ENCODE data around the gene PI4K2A.

The PI4K2A gene

DNA sequence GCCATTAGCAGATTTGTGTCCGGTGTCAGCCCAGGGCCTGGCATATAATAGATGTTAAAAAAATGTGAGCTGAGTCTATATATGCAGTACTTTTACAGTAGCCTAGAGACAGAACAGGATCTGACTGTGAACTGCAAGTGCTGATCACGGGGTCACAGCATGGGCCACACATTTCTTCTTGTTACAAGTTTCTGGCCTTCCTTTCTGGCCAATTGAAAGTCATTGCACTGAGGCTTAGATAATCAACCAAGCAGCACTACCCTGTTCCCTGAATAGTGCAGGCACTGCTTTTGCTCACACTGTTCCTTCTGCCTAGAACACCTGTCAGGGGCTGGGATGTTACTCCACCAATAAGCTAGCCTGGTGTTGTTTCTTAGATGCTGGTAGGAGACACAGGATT lies 67.7 kb downstream of the PI4K2A start:
- DNase-seq: no peak

- DNase-seq: no peak
Observed at GRCh38 chr10:97708976-97709946, 68.8 kb downstream of the PI4K2A start.

DNA sequence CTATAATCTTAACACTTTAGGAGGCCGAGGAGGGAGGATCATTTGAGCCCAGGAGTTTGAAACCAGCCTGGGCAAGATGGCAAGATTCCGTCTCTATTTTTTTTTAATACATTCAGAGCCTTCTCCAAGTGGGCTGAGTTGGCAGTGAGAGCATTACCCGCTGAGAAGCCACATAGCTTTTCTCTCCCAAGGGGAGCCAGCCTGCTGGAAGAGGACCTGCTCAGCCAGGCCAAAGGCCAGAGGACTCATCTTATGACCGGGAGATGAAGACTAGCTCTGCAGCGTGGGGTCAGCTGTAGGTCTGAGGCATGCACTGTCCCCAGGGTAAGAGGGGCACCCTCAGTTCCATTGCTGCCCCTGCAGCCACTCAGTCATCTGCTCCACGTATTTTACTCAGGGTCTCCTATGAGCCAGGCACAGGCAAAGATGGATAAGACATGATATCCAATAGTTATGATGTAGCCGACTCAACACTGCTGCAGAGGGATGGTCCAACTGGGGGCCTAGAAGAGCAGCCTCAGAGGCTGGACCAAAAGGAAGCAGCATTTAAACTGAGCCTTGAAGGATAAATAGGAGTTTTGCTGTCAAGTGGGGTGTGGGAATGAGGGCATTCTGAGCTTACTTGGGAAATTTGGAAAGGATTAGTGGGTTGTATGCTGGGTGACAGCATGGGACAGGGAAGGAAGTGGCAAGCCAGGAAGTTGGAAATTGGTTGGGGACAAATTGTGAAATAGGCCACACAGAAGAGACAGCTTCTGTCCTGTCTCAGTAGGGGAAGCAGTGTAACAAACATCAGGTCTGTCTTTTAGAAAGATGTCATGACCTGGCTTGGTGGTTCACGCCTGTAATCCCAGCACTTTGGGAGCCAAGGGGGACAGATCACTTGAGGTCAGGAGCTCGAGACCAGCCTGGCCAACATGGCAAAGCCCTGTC lies 71.4 kb downstream of the PI4K2A start:
- no peak for DNase-seq

DNA sequence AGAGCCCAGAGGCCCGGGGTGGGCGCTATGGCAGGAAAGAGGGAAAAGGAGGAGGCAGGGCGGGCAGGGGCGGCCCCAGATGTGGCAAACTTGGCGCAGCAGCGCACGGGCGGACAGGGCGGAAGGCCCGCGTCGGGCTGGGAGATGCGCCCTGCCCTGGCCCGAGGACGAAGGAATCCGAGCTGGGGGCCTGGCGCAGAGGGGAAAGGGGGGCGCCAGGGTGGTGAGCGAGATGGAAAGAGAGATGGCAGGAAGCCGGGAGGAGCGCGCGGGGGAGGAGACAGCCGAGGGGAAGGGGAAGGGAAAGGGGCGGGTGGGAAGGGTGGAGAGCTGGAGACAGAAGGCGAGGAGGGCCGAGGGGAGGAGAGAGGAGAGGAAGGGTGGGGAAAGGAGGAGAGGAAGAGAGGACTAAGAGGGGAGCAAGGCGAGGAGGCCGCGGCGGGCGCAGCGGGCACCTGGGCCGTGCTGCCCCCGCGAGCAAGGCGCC lies 72.9 kb downstream of the PI4K2A start, which contains the start of gene MARVELD1:
Gene MARVELD1, plus strand, starts transcription at position 392 of the 487 bp plus-strand sequence. CDS start 147 bp downstream, outside the sequence.
- peak; percentile 9 for DNase-seq

DNA sequence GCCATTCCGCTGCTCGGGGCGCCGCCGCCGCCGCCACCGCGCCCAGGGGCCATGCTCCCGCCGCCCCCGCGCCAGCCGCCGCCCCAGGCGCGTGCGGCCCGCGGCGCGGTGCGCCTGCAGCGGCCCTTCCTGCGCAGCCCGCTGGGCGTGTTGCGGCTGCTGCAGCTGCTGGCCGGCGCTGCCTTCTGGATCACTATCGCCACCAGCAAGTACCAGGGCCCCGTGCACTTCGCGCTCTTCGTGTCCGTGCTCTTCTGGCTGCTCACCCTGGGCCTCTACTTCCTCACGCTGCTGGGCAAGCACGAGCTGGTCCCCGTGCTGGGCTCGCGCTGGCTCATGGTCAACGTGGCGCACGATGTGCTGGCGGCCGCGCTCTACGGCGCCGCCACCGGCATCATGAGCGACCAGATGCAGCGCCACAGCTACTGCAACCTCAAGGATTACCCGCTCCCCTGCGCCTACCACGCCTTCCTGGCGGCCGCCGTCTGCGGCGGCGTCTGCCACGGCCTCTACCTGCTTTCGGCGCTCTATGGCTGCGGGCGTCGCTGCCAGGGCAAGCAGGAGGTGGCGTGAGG lies 73.4 kb downstream of the PI4K2A start:
- peak; percentile 47 for DNase-seq

- no peak for DNase-seq
Observed at GRCh38 chr10:97714401-97715258, 74.2 kb downstream of the PI4K2A start.

- no peak for DNase-seq
Observed at GRCh38 chr10:97715259-97715874, 74.9 kb downstream of the PI4K2A start.

DNA sequence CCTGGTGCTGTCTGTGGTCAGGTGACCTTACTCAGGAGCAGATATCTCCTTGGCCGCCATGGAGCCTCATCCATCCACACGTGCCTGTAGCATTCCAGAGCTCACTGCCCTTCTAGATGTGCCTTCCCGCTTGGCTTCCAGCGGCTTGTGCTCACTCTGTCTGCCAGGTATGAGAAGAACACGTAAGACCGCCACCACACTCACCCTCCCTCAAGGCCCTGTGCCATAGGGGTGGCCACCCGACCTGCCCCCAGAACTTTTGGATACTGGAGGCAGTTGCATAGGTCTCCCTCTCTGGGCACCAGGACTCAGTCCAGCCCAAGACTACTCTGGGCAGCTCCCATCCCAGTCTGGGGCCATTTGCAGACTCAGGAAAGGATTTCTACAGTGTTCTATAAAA lies 77.2 kb downstream of the PI4K2A start:
- no peak for DNase-seq

DNA sequence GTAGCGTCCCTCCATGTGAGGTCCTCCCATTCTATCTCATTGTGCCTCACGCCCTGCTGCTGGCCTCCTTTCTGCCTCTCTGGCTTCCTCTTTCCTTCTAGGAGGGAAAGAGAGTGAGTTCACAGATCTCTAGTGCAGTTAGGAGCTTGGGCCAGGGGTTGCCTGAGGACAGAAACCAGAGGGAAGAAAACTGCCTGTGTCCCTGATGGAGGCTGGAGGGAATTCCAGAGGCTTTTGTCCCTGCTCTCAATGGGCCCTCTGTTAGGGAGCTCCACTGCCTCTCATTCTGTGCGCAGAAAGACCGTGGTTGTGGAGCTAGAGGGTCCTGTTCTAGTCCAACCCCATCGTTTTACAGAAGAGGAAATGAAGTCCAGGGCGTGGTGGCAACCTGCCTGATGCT lies 77.7 kb downstream of the PI4K2A start:
- no peak for DNase-seq

- no peak for DNase-seq
Observed at GRCh38 chr10:97718659-97719142, 78.2 kb downstream of the PI4K2A start.

- no peak for DNase-seq
Observed at GRCh38 chr10:97719602-97720001, 79.1 kb downstream of the PI4K2A start.

- DNase-seq: no peak
Observed at GRCh38 chr10:97721871-97722780, 81.7 kb downstream of the PI4K2A start.

DNA sequence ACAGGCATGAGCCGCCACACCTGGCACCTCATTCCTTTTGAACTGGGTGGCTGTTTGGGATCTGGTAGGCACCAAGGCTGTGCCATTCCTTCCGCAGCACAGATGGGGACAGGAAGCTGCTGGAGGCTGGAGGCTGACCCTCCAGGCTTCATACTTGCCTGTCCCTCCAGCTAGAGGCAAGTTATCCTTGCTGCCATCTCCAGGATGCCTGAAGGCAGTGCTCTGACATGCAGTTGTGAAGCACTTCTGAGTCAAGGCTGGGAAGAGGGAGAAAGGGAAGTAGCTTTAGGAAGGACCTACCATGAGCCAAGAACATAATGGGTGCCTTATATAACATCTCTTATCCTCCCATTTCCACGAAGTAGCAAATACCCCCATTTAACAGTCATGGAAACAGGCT lies 82.5 kb downstream of the PI4K2A start:
- DNase-seq: no peak

DNA sequence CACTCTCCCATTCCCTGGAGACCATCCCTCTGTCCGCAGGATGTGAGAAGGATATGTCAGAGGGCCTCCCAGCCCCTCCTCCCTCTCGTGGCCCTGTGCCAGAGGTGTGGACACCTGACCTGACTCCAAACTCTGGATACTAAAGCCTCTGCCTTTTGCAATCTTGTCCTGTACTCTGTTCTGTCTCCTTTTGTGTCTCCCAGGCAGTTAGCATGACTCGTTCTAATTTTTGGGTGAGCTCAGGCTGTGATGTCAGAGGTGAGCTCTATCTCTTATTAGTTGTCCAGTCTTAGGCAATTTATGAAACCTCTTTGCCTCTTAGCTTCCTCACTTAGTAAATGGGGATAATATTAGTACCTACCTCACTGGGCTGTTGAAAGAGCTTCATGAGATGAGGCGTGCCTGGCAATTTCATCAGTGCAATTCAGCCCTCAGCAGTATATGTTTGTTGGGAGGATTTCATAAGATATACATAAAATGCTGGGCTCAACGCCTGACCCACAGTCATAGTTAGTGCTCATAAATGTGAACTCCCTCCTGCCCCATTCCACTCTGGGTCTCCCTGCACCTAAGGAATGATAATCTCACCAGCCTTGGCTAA lies 84.0 kb downstream of the PI4K2A start:
- DNase-seq: no peak
